H9 (cell line): Measurements from ENCODE around the gene AFF2. TPM values are rescaled to one million over a fixed set of nuclear protein-coding genes. Genes with fewer than 3 reads are reported as not detected.

Source experiments
- DNase-seq: peaks from one replicate; pipeline ENCODE4 v3.0.0-alpha.2; 2017
- H2AFZ ChIP-seq: one replicate; pipeline ENCODE4 v1.6.1; 2013; ENCODE audit warnings: mild to moderate bottlenecking, low read length, control low read depth, moderate library complexity
- H2AK5ac ChIP-seq: 2 replicates; pipeline ENCODE4 v1.6.1; 2013; ENCODE audit warnings: low read length, control low read depth, mixed read lengths; ENCODE audit not compliant: insufficient read length
- H2BK120ac ChIP-seq: one replicate; pipeline ENCODE4 v1.6.1; 2013; ENCODE audit warnings: low read depth, mild to moderate bottlenecking, low read length, control low read depth, inconsistent platforms; ENCODE audit not compliant: poor library complexity, severe bottlenecking
- H2BK12ac ChIP-seq: 2 replicates; pipeline ENCODE4 v1.6.1; 2013; ENCODE audit warnings: low read length, control low read depth, mixed read lengths, low read depth; ENCODE audit not compliant: insufficient read length
- H2BK15ac ChIP-seq: 2 replicates; pipeline ENCODE4 v1.6.1; 2013; ENCODE audit warnings: low read depth, low read length, control low read depth
- H2BK20ac ChIP-seq: one replicate; pipeline ENCODE4 v1.6.1; 2013; ENCODE audit warnings: low read depth, mild to moderate bottlenecking, low read length, control low read depth, inconsistent platforms; ENCODE audit not compliant: poor library complexity, severe bottlenecking
- H2BK5ac ChIP-seq: 2 replicates; pipeline ENCODE4 v1.6.1; 2013; ENCODE audit warnings: low read length, control low read depth, mixed read lengths; ENCODE audit not compliant: insufficient read length
- H3K14ac ChIP-seq: 2 replicates; pipeline ENCODE4 v1.6.1; 2013; ENCODE audit warnings: low read length, control low read depth; ENCODE audit not compliant: insufficient read depth
- H3K18ac ChIP-seq: 2 replicates; pipeline ENCODE4 v1.6.1; 2013; ENCODE audit warnings: low read depth, mild to moderate bottlenecking, mixed read lengths, low read length, control low read depth; ENCODE audit not compliant: insufficient read length
- H3K23ac ChIP-seq: 2 replicates; pipeline ENCODE4 v1.6.1; 2013; ENCODE audit warnings: low read length, control low read depth, mixed read lengths, low read depth; ENCODE audit not compliant: insufficient read length
- H3K23me2 ChIP-seq: 2 replicates; pipeline ENCODE4 v1.6.1; 2013; ENCODE audit warnings: low read depth, mild to moderate bottlenecking, mixed read lengths, low read length, control low read depth; ENCODE audit not compliant: insufficient read length, poor library complexity, severe bottlenecking
- H3K27ac ChIP-seq: 2 replicates; pipeline ENCODE4 v1.5.1; 2013; ENCODE audit warnings: low read length, control low read depth, mixed read lengths, low read depth; ENCODE audit not compliant: insufficient read length
- H3K27me3 ChIP-seq: 2 replicates; pipeline ENCODE4 v1.6.1; 2013; ENCODE audit warnings: low read length, control low read depth, inconsistent platforms; ENCODE audit not compliant: insufficient read depth
- H3K4ac ChIP-seq: 2 replicates; pipeline ENCODE4 v1.6.1; 2013; ENCODE audit warnings: low read depth, mild to moderate bottlenecking, control low read depth, inconsistent platforms, low read length, moderate library complexity
- H3K4me1 ChIP-seq: 2 replicates; pipeline ENCODE4 v1.6.1; 2013; ENCODE audit warnings: low read length, control low read depth, inconsistent platforms; ENCODE audit not compliant: insufficient read depth
- H3K4me2 ChIP-seq: 2 replicates; pipeline ENCODE4 v1.6.1; 2013; ENCODE audit warnings: low read length, control low read depth, mixed read lengths; ENCODE audit not compliant: insufficient read length, insufficient read depth
- H3K56ac ChIP-seq: 2 replicates; pipeline ENCODE4 v1.6.1; 2013; ENCODE audit warnings: low read depth, mild to moderate bottlenecking, mixed read lengths, low read length, control low read depth; ENCODE audit not compliant: insufficient read length
- H3K79me1 ChIP-seq: 2 replicates; pipeline ENCODE4 v1.6.1; 2013; ENCODE audit warnings: low read depth, mild to moderate bottlenecking, moderate library complexity, low read length, control low read depth, inconsistent platforms; ENCODE audit not compliant: insufficient read depth, poor library complexity, severe bottlenecking
- H3K79me2 ChIP-seq: 2 replicates; pipeline ENCODE4 v1.6.1; 2013; ENCODE audit warnings: low read length, control low read depth, inconsistent platforms; ENCODE audit not compliant: insufficient read depth
- H3K9ac ChIP-seq: 2 replicates; pipeline ENCODE4 v1.6.1; 2013; ENCODE audit warnings: low read length, control low read depth, mixed read lengths; ENCODE audit not compliant: insufficient read length; ENCODE audit errors: extremely low read depth
- H3K9me3 ChIP-seq: one replicate; pipeline ENCODE4 v1.6.1; 2013; ENCODE audit warnings: low read depth, low read length, inconsistent platforms; ENCODE audit not compliant: control insufficient read depth
- H3T11ph ChIP-seq: one replicate; pipeline ENCODE4 v1.6.1; 2013; ENCODE audit warnings: mild to moderate bottlenecking, low read length, control low read depth, inconsistent platforms
- H4K20me1 ChIP-seq: one replicate; pipeline ENCODE4 v1.6.1; 2013; ENCODE audit not compliant: control insufficient read depth, insufficient read length, insufficient read depth
- H4K5ac ChIP-seq: 2 replicates; pipeline ENCODE4 v1.6.1; 2013; ENCODE audit warnings: low read depth, mild to moderate bottlenecking, mixed read lengths, low read length, control low read depth; ENCODE audit not compliant: insufficient read length
- H4K8ac ChIP-seq: replicated peaks from 2 replicates; pipeline ENCODE4 v1.6.1; 2013; ENCODE audit warnings: low read length, control low read depth, mixed read lengths, low read depth; ENCODE audit not compliant: insufficient read length
- H4K91ac ChIP-seq: 2 replicates; pipeline ENCODE4 v1.6.1; 2013; ENCODE audit warnings: low read depth, mild to moderate bottlenecking, moderate library complexity, mixed read lengths, low read length, control low read depth; ENCODE audit not compliant: insufficient read length
- H3K27ac Mint-ChIP-seq, 3 experiments: 2 replicates in 2 of 3; 3 replicates in 1 of 3; pipeline ENCODE4 v1.8.0; 2020 to 2021; ENCODE audit warnings: mixed read lengths in 3 of 3, mild to moderate bottlenecking in 1 of 3, moderate library complexity in 1 of 3
- H3K27me3 Mint-ChIP-seq: 2 replicates; pipeline ENCODE4 v1.8.0; 2021; ENCODE audit warnings: low read depth, mild to moderate bottlenecking, moderate library complexity, mixed read lengths
- H3K36me3 Mint-ChIP-seq, 3 experiments: 2 replicates in 2 of 3; 3 replicates in 1 of 3; pipeline ENCODE4 v1.8.0; 2020 to 2021; ENCODE audit warnings: low read depth in 3 of 3, mixed read lengths in 3 of 3; ENCODE audit not compliant: insufficient read depth in 1 of 3
- H3K4me1 Mint-ChIP-seq, 2 experiments: 2 replicates each; pipeline ENCODE4 v1.8.0; 2020; ENCODE audit warnings: mixed read lengths in 2 of 2
- H3K4me3 Mint-ChIP-seq, 2 experiments: 2 replicates in 1 of 2; 3 replicates in 1 of 2; pipeline ENCODE4 v1.8.0; 2020 to 2021; ENCODE audit warnings: mild to moderate bottlenecking in 2 of 2, mixed read lengths in 2 of 2, moderate library complexity in 1 of 2
- H3K9me3 Mint-ChIP-seq, 2 experiments: 2 replicates in 1 of 2; 3 replicates in 1 of 2; pipeline ENCODE4 v1.8.0; 2020; ENCODE audit warnings: mild to moderate bottlenecking in 2 of 2, mixed read lengths in 2 of 2, moderate library complexity in 1 of 2
- WGBS: extraction: QIAGEN DNeasy Blood & Tissue Kit; methylation state at CpG from one replicate; pipeline ENCODE4 v1.1.7; 2013; ENCODE audit warnings: missing lambda C conversion rate, low lambda C conversion rate, mixed read lengths; ENCODE audit not compliant: insufficient read length; ENCODE audit errors: extremely low coverage; 5-methylcytosine and 5-hydroxymethylcytosine counted together
- total RNA-seq: library from RNA; stranded (reverse); gene quantifications from 2 replicates; pipeline ENCODE4 v1.2.1, GENCODE V29; 2021
- TF ChIP-seq, protein P1 (sequence below): fragments of 200-600 bp; sonication (generic); conservative IDR thresholded peaks from 3 replicates; pipeline ENCODE4 v1.8.0; 2021; ENCODE audit warnings: antibody characterized with exemption, mild to moderate bottlenecking

Gene AFF2
- total RNA-seq, 1 experiment from 2014 or later, result 14.6 TPM

- H3K18ac ChIP-seq, result no peak overlapping the region
Measured at GRCh38 chrX:148913971-148914370, 413.6 kb downstream of the AFF2 start.

More at GRCh38 chrX:148913971-148914370, 413.6 kb downstream of the AFF2 start:
- Mint-ChIP-seq H3K4me3 (no peak overlapping the region), H3K27ac (no peak overlapping the region; a peak in 1 of 7 replicates), H3K4me1 (peaks cover 5% of the 10 kb centered on the region in 2 experiments; a peak in 3 of 4 replicates), H3K9me3 (peaks cover 66 to 69% of the 10 kb centered on the region in 2 experiments), H3K36me3 (peaks cover 0 to 2% (median 0%) of the 10 kb centered on the region in 3 experiments; a peak in 2 of 7 replicates), H3K27me3 (no peaks in the 10 kb centered on the region)
- no CpG with 5 or more reads among the region's 3 CpGs for WGBS
- no peak overlapping the region for H3K9ac ChIP-seq
- no peak overlapping the region for H3K23ac ChIP-seq
- H4K8ac ChIP-seq, result no peak overlapping the region
- H2BK15ac ChIP-seq, result no peak overlapping the region
- H3K9me3 ChIP-seq, result peaks cover 16% of the 10 kb centered on the region
- no peak for DNase-seq
- no peak overlapping the region for H3K56ac ChIP-seq
- H4K91ac ChIP-seq, result no peak overlapping the region
- no peaks in the 10 kb centered on the region for H3K79me1 ChIP-seq
- H3K79me2 ChIP-seq, result no peaks in the 10 kb centered on the region
- no peak overlapping the region for H2BK12ac ChIP-seq
- H2BK20ac ChIP-seq, result no peak overlapping the region
- no peak overlapping the region for H2BK120ac ChIP-seq
- no peak overlapping the region for H2AK5ac ChIP-seq
- TF ChIP-seq, protein P1, sequence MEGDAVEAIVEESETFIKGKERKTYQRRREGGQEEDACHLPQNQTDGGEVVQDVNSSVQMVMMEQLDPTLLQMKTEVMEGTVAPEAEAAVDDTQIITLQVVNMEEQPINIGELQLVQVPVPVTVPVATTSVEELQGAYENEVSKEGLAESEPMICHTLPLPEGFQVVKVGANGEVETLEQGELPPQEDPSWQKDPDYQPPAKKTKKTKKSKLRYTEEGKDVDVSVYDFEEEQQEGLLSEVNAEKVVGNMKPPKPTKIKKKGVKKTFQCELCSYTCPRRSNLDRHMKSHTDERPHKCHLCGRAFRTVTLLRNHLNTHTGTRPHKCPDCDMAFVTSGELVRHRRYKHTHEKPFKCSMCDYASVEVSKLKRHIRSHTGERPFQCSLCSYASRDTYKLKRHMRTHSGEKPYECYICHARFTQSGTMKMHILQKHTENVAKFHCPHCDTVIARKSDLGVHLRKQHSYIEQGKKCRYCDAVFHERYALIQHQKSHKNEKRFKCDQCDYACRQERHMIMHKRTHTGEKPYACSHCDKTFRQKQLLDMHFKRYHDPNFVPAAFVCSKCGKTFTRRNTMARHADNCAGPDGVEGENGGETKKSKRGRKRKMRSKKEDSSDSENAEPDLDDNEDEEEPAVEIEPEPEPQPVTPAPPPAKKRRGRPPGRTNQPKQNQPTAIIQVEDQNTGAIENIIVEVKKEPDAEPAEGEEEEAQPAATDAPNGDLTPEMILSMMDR, result no peak
- H3K4me1 ChIP-seq, result no peaks in the 10 kb centered on the region
- H2AFZ ChIP-seq, result no peak overlapping the region
- H3K27me3 ChIP-seq, result no peaks in the 10 kb centered on the region
- H3K27ac ChIP-seq, result no peak overlapping the region
- H3K4ac ChIP-seq, result no peak overlapping the region
- no peaks in the 10 kb centered on the region for H4K20me1 ChIP-seq
- H4K5ac ChIP-seq, result no peak overlapping the region
- no peak overlapping the region for H3K4me2 ChIP-seq
- H3K14ac ChIP-seq, result no peak overlapping the region
- no peak overlapping the region for H2BK5ac ChIP-seq
- no peak overlapping the region for H3T11ph ChIP-seq
- H3K23me2 ChIP-seq, result no peaks in the 10 kb centered on the region
